NOMO-1 treated with dmso at 0.1 percent for 144 hours (cell line): ENCODE measurements around the gene MPI.
A peak's percentile ranks its signal among the peaks of the same experiment; 100 is the strongest.

Experiments used
- DNase-seq: peaks from one replicate; lab custom pipeline; 2025; ENCODE audit not compliant: unreplicated experiment; lab: John Stamatoyannopoulos, UW

Gene MPI

DNA sequence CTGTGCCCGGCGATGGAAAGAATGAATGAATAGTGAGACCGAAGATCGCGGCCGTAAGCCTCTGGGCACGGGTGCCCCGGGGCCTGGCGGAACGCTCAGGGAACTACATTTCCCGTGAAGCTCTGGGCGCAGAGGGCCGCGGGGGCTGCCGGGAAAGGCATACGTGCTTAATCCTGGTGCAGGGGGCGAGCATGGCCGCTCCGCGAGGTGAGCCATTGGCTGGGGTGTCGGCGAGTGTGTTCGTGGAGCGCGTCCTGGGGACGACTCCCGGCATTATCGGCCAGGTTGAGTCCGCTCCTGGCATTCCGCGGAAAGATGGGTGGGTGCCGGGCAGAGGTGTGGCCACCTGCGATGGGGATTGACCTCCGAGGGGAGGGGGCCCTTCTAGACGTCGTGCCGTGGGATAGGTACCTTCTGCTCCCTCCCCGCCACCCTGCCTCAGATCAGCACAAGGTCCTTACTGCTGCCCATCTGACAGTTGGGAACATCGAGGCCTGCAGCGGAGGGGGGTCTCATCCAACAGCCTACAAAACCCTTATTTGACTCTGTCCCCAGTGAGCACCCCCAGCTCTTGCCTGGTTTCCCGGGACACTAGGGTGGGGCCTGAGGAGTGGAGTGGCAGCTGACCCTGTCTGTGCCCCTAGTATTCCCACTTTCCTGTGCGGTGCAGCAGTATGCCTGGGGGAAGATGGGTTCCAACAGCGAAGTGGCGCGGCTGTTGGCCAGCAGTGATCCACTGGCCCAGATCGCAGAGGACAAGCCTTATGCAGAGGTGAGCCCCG is at the start of gene MPI:
MPI (plus strand) TSS at position 160 of the 782 bp plus-strand sequence; CDS start at position 192, 32 bp downstream.
- peak; percentile 77 for DNase-seq

DNA sequence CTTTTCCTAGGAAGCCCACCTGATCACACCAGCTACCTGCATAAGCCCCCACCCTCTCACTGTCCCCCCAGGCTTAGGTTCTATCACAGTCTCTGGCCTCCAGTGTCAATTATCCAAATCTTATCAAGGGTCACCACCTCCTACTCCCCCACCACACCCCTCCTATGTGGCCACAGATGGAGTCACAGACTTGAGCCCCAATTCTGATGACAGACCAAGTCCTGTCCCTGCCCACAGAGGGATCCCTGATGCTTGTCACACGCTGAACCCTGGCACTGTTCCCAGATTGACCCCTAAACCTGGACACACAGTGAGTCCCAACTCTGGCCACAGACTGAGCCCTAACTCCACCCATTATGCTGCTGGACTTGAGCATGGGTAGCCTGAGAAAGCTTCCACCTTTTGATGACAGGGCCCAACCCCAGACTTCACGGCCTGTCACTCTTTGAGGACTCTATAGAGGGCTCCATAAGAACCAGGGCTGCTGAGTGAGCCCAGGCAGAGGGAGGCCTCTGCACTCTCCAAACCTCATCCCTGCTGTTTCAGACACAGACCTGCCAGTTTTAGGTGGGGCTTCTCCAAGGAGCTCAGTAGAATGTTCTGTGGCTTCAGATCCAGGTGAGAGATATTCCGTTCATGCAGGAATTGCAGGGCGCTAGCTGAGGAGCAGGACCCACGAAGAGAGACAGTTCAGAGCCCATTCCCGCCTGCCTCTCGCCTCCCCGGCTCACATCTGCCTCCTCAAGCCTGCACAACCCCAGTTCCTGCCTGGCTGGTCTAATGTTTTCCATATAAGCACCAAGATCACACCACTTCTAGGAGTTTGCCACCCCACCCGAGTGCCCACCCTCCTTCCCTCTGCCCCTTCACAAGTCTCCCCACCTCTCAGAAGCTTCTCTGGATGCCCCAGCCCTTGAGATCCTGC is 48.7 kb upstream of the MPI start:
- DNase-seq = no peak

DNA sequence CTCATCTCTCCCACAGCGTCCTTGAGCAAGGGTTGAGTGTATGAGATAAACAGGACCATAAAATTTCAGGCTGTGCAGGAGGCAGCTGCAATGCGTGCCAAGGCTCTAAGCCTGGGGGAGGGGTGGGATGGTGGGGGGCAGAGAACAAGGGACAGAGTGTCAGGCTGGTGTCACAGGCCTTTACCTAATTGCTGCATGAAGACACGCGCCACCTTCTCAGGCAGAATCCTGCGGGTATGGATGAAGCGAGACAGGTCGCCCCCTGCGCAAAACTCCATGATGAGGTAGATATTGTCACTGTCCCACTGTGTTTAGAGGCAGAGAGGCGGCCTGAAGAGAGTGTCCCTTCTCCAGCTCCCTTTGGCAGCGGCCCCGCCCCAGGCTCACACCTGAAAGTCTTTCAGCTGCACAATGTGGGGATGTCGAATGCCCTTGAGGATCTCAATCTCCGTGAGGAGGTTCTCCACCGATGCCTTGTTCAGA is 47.9 kb upstream of the MPI start:
- DNase-seq = no peak

DNA sequence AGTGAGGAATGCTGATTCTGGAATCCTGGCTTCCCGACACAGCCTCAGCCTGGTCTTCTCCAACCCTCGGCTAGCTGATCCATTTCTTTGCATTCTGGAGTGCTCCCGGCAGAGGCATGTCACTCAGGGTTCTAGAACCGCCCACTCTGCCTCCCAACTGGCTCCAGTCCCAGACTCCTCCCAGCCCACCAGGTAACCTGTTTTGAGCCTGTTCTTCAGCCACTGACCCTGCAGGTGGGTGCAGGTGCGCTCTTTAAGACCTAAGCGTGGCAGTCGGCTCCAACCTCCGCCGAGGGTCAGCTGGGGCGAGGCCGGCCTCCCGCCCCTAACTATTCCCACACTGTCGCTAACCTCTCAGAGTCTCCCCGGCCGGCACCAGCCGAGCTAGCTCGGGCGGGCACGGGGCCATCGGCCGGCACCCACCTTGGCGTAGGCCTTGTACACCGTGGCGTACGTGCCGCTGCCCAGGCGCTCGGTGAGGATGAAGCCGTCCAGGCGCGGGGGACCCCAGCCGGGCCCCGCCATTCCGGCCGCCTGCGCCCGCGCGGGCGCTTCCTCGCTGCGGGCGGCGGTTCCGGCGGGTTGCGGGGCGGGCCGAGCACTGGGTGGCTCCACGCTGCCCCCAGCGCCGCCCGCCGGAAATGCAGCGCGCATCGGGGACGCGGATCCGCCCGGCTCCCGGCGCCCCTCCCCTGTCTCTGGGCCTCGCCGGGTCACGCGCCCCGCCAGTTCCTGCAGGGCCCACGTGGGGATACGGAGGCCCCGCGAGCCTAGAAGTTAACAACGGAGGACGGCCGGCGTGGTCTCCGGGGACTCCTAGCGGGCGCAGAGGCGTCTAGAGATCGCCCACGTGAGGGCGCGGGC is 47.0 kb upstream of the MPI start, which contains the start of gene ULK3:
ULK3 (minus strand) TSS at position 576 of the 864 bp plus-strand sequence; CDS start at position 525, 51 bp downstream.
- DNase-seq = peak; percentile 88

GRCh38 chr15:74843445-74843828 is 46.4 kb upstream of the MPI start:
- DNase-seq = no peak

DNA sequence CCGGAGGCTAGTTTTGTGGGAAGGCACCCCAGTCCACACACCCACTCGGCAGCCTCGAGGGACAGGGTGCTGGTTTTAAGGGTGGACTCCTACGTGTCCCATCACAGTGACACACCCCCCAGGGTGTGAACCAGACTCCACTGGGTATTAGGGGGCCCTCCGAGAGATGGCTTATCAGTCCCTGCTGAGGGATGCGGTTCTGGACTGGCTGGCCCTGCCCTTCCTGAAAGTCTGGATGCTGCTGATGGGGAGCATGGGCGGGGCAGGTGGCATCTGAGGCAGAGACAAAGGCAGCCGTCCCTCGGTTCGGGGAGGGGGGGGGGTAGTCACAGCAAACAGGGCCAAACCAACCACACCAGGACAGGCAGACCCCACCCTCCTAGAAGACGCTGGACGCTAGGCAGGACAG is 45.9 kb upstream of the MPI start:
- no peak for DNase-seq

DNA sequence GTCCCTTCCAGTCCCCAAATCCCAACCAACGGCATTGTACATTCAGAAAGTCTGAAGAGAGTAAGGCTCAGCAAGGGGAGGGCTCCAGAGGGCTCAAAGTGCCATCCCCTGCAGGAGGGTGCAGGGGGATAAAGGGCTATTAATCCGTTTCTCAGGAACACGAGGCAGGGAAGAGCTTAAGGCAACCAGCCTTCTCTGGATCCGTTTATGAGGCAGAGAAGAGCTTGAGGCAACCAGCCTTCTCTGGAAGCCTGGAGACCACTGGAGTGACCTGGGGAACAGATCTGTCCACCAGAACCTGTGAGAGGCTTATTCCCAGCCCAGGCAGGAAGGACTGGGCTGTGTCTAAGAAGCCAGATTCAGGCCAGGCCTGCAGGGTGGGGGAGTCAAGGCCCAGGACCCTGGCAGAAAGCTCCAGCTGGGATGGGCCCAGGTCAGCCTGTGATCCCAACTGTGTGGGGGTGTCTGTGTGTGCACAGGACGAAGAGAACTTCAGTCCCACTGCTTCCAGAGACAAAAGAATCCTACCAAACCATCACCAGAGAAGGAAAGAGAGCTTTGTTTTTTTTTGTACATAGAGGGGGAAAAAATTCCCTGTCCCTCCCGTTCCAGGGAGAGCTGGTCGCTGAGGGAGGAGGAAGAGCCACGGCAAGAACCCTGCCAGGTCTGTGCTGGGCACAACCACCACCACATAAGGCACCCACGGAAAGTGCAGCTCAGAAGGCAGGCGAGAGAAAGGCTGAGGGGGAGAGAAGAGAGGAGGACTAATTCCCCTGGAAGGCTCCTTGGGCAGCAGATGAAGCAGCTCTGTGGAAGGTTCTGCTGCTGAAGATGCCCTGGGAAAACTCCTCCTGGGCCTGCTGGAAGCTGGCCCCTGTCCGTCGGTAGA is 45.3 kb upstream of the MPI start:
- DNase-seq = no peak

DNA sequence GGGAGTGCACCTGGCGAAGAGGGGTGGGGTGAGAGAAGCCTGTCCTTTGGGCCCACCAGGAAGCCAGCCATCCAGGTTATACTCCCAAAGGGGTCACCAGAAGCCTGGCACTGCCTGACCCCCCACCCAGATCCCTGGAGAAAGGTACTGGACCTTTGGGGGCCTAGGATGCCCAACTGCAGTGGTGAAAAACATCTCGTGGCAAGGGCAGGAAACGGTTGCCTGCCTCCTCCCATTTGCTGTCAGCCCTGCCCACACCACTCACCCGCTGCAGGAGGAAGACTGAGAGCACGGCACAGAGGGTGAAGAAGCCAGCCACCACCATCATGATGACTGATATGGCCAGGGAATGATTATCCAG is 44.7 kb upstream of the MPI start:
- DNase-seq = no peak

DNA sequence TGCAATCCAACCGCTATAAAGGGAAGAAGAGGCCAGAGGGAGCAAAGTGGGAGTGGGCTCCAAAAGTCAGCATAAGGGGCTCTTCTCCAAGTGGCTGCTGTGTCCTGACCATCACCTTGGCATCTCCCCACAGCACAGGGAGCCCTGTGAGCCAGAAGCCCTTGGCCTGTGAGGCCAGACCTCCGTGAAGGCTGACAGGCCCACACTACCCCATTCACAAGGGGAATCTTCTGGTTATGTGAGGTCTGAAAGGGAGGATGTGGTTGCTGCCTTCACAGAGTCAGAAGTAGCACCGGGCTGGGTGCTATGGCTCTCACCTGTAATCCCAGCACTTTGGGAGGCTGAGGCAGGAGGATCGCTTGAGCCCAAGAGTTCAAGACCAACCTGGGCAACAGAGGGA is 44.3 kb upstream of the MPI start:
- no peak for DNase-seq

GRCh38 chr15:74847432-74847831 is 42.4 kb upstream of the MPI start:
- no peak for DNase-seq

GRCh38 chr15:74850393-74850792 is 39.4 kb upstream of the MPI start:
- DNase-seq = no peak

DNA sequence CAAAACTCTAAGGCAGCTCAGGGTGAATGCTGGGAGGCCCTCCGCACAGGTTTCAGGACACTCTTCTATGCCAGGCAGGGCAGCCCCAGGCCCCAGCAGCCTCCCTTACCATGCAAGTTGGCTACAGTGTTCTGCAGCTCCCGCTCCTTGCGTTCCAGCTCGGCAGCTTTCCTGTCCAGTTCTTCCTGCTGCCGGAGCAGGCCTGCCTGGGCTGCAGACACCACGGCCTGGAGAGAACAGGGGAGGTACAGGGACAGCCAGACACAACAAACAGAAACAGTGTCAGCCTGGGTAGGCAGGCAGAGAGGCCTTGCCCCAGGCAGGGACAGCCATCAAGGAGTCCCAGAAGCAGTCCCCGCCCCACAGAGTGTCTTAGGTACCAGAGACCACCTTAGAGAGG is 37.9 kb upstream of the MPI start:
- DNase-seq = no peak

DNA sequence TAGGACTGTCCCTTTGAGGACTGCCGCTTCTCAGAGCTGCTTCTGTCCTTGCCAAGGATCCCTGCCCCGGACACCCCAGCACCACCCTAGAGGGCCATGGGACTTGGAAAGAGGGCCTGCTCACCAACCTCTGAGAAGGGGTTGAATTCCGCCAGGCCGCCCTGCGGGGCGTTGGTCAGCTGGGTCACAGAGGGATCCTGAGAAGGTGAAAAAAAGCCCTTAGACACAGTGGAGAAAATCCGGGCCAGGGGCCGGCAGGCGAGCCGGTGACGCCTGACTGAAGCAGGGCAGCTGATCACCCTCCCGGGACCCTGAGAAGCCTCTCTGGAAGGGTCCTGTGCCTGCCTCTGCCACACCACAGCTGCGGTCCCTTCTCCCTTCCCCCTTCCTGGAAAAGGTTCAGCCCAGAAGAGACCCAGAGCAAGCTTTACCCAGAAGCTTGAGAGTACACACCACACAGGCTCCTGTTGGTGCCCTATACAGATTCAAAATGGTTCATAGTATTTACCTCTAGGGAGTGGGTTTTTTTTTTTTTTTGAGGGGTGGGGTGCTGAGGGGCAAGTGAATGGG is 35.3 kb upstream of the MPI start:
- DNase-seq = no peak

DNA sequence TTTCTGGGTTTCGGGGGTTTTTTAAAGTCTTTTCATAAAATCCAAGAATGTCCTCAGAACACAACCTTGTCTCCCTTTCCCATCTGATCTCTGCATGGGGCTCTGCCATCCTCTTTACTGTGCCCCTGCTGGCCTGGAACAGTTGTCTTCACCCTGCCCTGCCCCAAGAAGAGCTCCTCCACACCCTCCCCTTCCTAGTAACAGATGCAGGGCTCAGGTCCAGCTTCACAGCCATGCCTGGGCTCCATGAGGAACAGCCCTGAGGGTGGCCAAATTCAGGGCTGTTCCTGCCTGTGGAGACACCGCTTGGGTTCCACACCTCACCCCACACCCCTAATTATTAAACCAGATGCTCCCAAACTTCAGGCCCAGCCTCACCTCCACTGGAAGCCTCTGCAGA is 34.0 kb upstream of the MPI start:
- DNase-seq = no peak

GRCh38 chr15:74856537-74856936 is 33.3 kb upstream of the MPI start:
- DNase-seq = no peak

GRCh38 chr15:74857082-74857655 is 32.7 kb upstream of the MPI start:
- no peak for DNase-seq

- DNase-seq = no peak
Measured at GRCh38 chr15:74857671-74858368, 32.0 kb upstream of the MPI start.

DNA sequence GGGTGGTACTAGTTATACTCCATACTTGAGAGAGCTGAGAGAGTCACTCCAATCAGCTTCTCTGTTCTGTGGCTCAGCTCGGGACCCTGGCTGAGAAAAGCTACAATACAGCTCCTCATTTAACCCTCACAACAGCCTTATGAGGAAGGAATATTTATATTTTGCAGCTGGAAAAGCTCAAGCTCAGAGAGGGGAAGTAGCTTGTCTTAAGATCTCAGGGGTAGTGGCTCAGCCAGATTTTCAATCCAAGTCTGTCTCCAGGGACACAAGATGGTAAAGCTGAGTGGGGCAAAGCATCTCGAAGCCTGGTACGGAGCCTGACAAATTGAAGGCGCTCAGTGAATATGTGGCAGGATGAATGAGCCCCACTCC is 31.5 kb upstream of the MPI start:
- no peak for DNase-seq
